ENCODE results near the gene PIP4K2A. TPM values are rescaled to one million over a fixed set of nuclear protein-coding genes. Genes with fewer than 3 reads are reported as not detected.

PIP4K2A gene
- polyA plus RNA-seq, 1 experiment, result 24.1 TPM

DNA sequence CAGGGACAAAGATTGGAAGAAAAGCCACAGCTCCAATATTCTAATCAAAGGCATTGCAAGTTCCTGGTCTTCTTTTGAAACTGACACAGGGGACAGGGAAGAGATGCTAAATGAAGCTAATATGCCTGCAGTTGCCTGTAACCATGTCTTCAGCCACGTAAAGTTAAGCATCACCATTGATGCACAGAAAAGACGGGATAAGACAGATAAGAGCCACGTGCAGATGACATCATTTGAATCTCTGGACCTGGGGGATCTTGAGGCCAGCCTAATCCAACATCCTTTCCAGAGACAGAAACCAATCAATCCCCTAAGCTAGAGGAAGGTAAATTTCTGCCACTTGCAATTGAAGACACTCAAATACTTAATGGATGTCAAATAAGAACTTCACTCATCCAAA is 93.4 kb downstream of the PIP4K2A start:
- no peak for DNase-seq (ENCODE audit: low read depth, low spot score)
- ChIA-PET POLR2A (no interaction called here), CTCF (no interaction called here)
- no peaks in the 10 kb centered on the region for H3K27me3 ChIP-seq (ENCODE audit: control insufficient read depth, insufficient read depth, low read length)
- TF ChIP-seq, protein P1, sequence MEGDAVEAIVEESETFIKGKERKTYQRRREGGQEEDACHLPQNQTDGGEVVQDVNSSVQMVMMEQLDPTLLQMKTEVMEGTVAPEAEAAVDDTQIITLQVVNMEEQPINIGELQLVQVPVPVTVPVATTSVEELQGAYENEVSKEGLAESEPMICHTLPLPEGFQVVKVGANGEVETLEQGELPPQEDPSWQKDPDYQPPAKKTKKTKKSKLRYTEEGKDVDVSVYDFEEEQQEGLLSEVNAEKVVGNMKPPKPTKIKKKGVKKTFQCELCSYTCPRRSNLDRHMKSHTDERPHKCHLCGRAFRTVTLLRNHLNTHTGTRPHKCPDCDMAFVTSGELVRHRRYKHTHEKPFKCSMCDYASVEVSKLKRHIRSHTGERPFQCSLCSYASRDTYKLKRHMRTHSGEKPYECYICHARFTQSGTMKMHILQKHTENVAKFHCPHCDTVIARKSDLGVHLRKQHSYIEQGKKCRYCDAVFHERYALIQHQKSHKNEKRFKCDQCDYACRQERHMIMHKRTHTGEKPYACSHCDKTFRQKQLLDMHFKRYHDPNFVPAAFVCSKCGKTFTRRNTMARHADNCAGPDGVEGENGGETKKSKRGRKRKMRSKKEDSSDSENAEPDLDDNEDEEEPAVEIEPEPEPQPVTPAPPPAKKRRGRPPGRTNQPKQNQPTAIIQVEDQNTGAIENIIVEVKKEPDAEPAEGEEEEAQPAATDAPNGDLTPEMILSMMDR (IDR thresholded peaks at IDR 0.05; ENCODE audit: low read depth, low read length), result no peak
- no peaks in the 10 kb centered on the region for H3K9me3 ChIP-seq (ENCODE audit: control insufficient read depth, insufficient read depth, low read length)
- H3K27ac ChIP-seq (ENCODE audit: low read depth, low read length), result peak overlapping the region; percentile 90
- H3K4me3 ChIP-seq (ENCODE audit: low read depth, low read length), result no peak overlapping the region

DNA sequence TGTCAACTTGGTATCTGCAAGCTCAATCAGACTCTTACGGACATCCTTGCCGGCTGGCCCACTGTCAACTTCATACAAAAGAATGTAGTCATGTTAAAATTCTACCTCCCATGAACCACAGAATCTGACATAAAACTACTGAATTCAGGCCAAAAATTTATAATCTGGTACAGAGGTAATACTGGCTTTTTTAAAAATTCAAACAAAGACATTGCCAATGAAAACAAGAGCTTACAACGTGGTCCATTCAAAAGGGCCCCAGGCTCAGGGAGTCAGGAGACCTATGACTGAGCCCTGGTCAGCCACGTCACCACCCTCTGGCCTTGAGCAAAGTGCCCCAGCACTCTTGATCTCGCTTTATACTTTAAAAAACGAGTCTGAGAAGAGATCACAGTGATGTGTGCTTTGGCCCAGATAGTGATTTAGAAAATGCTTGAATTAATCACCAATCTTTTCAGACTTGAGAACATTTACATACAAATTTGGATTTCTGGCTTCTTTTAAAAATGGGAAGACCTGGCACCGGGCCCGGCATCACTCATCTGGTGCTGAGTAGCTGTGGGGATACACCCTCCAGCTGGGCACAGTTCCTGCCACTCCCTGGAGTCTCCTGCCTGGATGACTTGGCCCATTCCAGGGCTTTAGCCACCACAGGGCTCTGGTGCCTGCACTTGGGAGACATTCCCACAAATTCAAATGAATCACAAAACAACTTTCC is 94.1 kb downstream of the PIP4K2A start:
- Histone ChIP-seq H3K9me3 (ENCODE audit: control insufficient read depth, insufficient read depth, low read length) (no peaks in the 10 kb centered on the region), H3K27me3 (ENCODE audit: control insufficient read depth, insufficient read depth, low read length) (no peaks in the 10 kb centered on the region), H3K4me3 (ENCODE audit: low read depth, low read length) (no peak overlapping the region), H3K27ac (ENCODE audit: low read depth, low read length) (peak overlapping the region; percentile 90)
- ChIA-PET POLR2A (interaction anchor here (1.0 kb wide), 1 partner anchor 92 kb away, joined by 4 read pairs; no protein-coding TSS in a partner anchor), CTCF (interaction anchor here (1.6 kb wide), 1 partner anchor 368 kb away, joined by 3 read pairs; no protein-coding TSS in a partner anchor)
- TF ChIP-seq, protein P1 (IDR thresholded peaks at IDR 0.05; ENCODE audit: low read depth, low read length), result no peak
- peak; percentile 80 for DNase-seq (ENCODE audit: low read depth, low spot score)

DNA sequence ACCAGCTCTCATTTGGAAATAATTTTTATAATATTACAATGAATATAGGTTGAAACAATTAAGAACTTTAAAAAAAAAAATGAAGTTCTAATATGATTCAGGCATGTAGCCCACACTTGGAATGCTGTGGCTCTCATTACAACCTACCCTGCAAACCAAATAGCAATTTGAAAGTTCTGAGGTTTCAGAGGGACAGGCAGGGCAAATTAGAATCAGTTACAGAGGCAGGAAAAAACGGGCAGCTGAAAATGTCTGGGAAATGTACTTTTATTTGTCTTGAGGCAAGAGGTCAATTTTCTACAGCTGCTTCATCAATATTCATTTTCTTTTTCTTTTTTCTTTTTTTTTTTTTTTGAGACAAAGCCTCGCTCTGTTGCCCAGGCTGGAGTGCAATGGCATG is 95.3 kb downstream of the PIP4K2A start:
- POLR2A ChIA-PET, result interaction anchor here (0.6 kb wide), 1 partner anchor 303 kb away, joined by 3 read pairs; the partner anchor contains the start of gene COMMD3
- Histone ChIP-seq H3K27me3 (ENCODE audit: control insufficient read depth, insufficient read depth, low read length) (no peaks in the 10 kb centered on the region), H3K27ac (ENCODE audit: low read depth, low read length) (no peak overlapping the region), H3K9me3 (ENCODE audit: control insufficient read depth, insufficient read depth, low read length) (no peaks in the 10 kb centered on the region), H3K4me3 (ENCODE audit: low read depth, low read length) (no peak overlapping the region)
- CTCF ChIA-PET, result interaction anchor here (1.6 kb wide), 1 partner anchor 370 kb away, joined by 3 read pairs; no protein-coding TSS in a partner anchor
- DNase-seq (ENCODE audit: low read depth, low spot score), result no peak
- TF ChIP-seq, protein P1 (IDR thresholded peaks at IDR 0.05; ENCODE audit: low read depth, low read length), result no peak

DNA sequence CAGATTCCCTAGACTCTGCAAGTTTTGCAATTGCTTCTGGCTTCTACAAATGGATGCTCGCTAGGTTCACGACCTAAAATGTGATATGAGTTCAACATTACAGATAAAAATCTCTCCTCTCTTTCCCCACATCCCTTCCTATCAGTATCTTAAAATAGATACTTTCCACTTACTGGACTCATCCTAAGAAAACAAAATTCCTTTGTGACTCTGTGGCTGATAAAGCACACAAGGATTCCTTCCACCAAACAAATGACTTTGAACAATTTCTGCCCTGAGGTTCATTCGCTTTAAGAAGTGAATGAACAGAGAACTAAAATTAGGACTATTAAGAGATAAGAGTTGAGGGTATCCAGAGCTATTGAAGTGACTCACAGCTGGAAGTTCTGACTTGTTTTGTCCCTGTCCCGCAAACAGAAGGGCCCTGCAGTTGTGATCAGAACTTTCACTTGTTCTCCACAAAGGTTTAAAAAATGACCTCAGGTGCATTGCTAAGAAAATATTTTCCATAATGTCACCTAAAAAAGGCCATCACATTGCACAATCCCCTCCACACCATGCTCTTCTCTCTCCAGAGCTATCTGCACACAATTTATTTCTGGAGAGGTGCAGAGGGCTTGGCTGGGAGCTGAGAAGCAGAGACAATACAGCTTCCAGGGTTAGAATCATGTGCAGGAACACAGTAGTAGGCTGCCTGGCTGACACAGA is 96.1 kb downstream of the PIP4K2A start:
- CTCF ChIA-PET, result no interaction called here
- Histone ChIP-seq H3K9me3 (ENCODE audit: control insufficient read depth, insufficient read depth, low read length) (no peaks in the 10 kb centered on the region), H3K27me3 (ENCODE audit: control insufficient read depth, insufficient read depth, low read length) (no peaks in the 10 kb centered on the region), H3K4me3 (ENCODE audit: low read depth, low read length) (no peak overlapping the region), H3K27ac (ENCODE audit: low read depth, low read length) (no peak overlapping the region)
- POLR2A ChIA-PET, result interaction anchor here (0.6 to 0.7 kb wide), 2 partner anchors 21 to 122 kb away, joined by 3 read pairs; no protein-coding TSS in a partner anchor
- no peak for DNase-seq (ENCODE audit: low read depth, low spot score)
- TF ChIP-seq, protein P1 (IDR thresholded peaks at IDR 0.05; ENCODE audit: low read depth, low read length), result no peak

DNA sequence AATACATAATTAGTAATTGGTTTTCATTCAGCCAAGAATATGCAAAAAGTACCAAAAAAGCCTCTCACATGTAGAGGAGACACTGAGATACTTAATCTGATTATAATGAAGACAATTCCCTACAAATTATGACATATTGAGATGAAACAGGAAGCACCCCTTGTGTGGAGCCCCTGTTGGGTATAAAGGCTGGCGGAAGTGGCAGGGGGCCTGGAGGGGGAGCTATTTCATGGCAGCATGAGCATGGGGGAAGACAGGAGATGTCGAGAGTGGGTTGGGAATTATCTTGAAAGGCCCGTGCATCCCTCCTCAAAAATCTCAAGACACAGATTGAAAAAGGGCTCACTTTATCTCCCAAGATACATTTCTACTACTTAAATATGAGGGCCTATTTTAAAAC is 96.9 kb downstream of the PIP4K2A start:
- H3K4me3 ChIP-seq (ENCODE audit: low read depth, low read length), result no peak overlapping the region
- no peaks in the 10 kb centered on the region for H3K27me3 ChIP-seq (ENCODE audit: control insufficient read depth, insufficient read depth, low read length)
- no peak for DNase-seq (ENCODE audit: low read depth, low spot score)
- ChIA-PET CTCF (interaction anchor here (1.4 kb wide), 1 partner anchor 43 kb away, joined by 3 read pairs; no protein-coding TSS in a partner anchor), POLR2A (no interaction called here)
- TF ChIP-seq, protein P1 (IDR thresholded peaks at IDR 0.05; ENCODE audit: low read depth, low read length), result no peak
- H3K27ac ChIP-seq (ENCODE audit: low read depth, low read length), result no peak overlapping the region
- H3K9me3 ChIP-seq (ENCODE audit: control insufficient read depth, insufficient read depth, low read length), result no peaks in the 10 kb centered on the region
